CD1c-positive myeloid dendritic cell (primary cell): ENCODE data around the gene NMNAT2.
A peak's percentile ranks its signal among the peaks of the same experiment; 100 is the strongest.

ENCODE experiments used
- DNase-seq: peaks from one replicate; pipeline ENCODE4 v3.0.0-alpha.2; 2016; ENCODE audit errors: extremely low spot score

NMNAT2 gene

GRCh38 chr1:183237046-183237445 lies 181.1 kb downstream of the NMNAT2 start:
- no peak for DNase-seq

- DNase-seq: no peak
Measured at GRCh38 chr1:183236158-183236725, 181.9 kb downstream of the NMNAT2 start.

GRCh38 chr1:183235503-183235902 lies 182.7 kb downstream of the NMNAT2 start:
- no peak for DNase-seq

- peak; percentile 18 for DNase-seq
Measured at GRCh38 chr1:183234660-183235476, 183.3 kb downstream of the NMNAT2 start.

- DNase-seq: no peak
Measured at GRCh38 chr1:183233113-183233512, 185.1 kb downstream of the NMNAT2 start.

GRCh38 chr1:183231545-183231944 lies 186.6 kb downstream of the NMNAT2 start:
- no peak for DNase-seq

GRCh38 chr1:183230413-183230812 lies 187.8 kb downstream of the NMNAT2 start:
- DNase-seq: no peak

- no peak for DNase-seq
Measured at GRCh38 chr1:183228347-183229220, 189.6 kb downstream of the NMNAT2 start.

- peak; percentile 27 for DNase-seq
Measured at GRCh38 chr1:183227422-183228346, 190.5 kb downstream of the NMNAT2 start.

- DNase-seq: no peak
Measured at GRCh38 chr1:183226963-183227362, 191.2 kb downstream of the NMNAT2 start.

GRCh38 chr1:183226361-183226760 lies 191.8 kb downstream of the NMNAT2 start:
- DNase-seq: no peak

GRCh38 chr1:183223467-183223866 lies 194.7 kb downstream of the NMNAT2 start:
- DNase-seq: no peak

- DNase-seq: no peak
Measured at GRCh38 chr1:183222909-183223308, 195.3 kb downstream of the NMNAT2 start.

GRCh38 chr1:183219616-183220009 lies 198.6 kb downstream of the NMNAT2 start:
- DNase-seq: no peak

- peak; percentile 27 for DNase-seq
Measured at GRCh38 chr1:183218971-183219615, 199.1 kb downstream of the NMNAT2 start.

GRCh38 chr1:183218027-183218618 lies 200.1 kb downstream of the NMNAT2 start:
- DNase-seq: no peak

GRCh38 chr1:183215936-183216335 lies 202.2 kb downstream of the NMNAT2 start:
- DNase-seq: no peak

- DNase-seq: no peak
Measured at GRCh38 chr1:183215076-183215720, 203.0 kb downstream of the NMNAT2 start.

- no peak for DNase-seq
Measured at GRCh38 chr1:183214021-183214970, 203.9 kb downstream of the NMNAT2 start.
